GM08714 (cell line): ENCODE measurements around the gene GCK.

ENCODE experiments used
- H3K4me3 ChIP-seq: fragments of 200-500 bp; sonication (Bioruptor generic); 2 replicates; pipeline ENCODE4 v1.5.1; 2014; ENCODE audit warnings: mild to moderate bottlenecking, low read length, inconsistent platforms
- ZNF274 ChIP-seq: IDR thresholded peaks from 2 replicates; pipeline ENCODE4 v1.6.1; 2012; ENCODE audit warnings: mild to moderate bottlenecking, low read depth, low read length

GCK gene

GRCh38 chr7:44124822-44125202 is 64.4 kb downstream of the GCK start:
- no peak overlapping the region for H3K4me3 ChIP-seq
- no peak for TF ChIP-seq ZNF274

- H3K4me3 ChIP-seq: peak within 1 kb of the TSS; percentile 98
- TF ChIP-seq ZNF274: no peak
These were observed 65.8 kb downstream of the GCK start, which contains the start of gene POLD2 for GRCh38 chr7:44123190-44124003. Gene POLD2 (minus strand): TSS chr7:44123548. CDS start chr7:44122053, 1,495 bp downstream.

GRCh38 chr7:44122529-44122928 is 66.7 kb downstream of the GCK start:
- peak overlapping the region; percentile 98 for H3K4me3 ChIP-seq
- TF ChIP-seq ZNF274: no peak

- H3K4me3 ChIP-seq: peak overlapping the region; percentile 98; the same call in 1 of the 2 replicates
These were observed 67.3 kb downstream of the GCK start for GRCh38 chr7:44121761-44122420.

GRCh38 chr7:44120395-44120794 is 68.8 kb downstream of the GCK start:
- TF ChIP-seq ZNF274: no peak

More at GRCh38 chr7:44121761-44122420, 67.3 kb downstream of the GCK start:
- TF ChIP-seq ZNF274: no peak

GRCh38 chr7:44119829-44120380 is 69.3 kb downstream of the GCK start:
- no peak for TF ChIP-seq ZNF274

More at GRCh38 chr7:44120395-44120794, 68.8 kb downstream of the GCK start:
- H3K4me3 ChIP-seq: no peak overlapping the region

GRCh38 chr7:44117801-44118429 is 71.3 kb downstream of the GCK start:
- no peak for TF ChIP-seq ZNF274
- no peak overlapping the region for H3K4me3 ChIP-seq

More at GRCh38 chr7:44119829-44120380, 69.3 kb downstream of the GCK start:
- H3K4me3 ChIP-seq: no peak overlapping the region

- TF ChIP-seq ZNF274: no peak
These were observed 72.2 kb downstream of the GCK start for GRCh38 chr7:44116789-44117666.

GRCh38 chr7:44116087-44116788 is 73.0 kb downstream of the GCK start:
- no peak for TF ChIP-seq ZNF274
- no peak overlapping the region for H3K4me3 ChIP-seq

More at GRCh38 chr7:44116789-44117666, 72.2 kb downstream of the GCK start:
- H3K4me3 ChIP-seq: no peak overlapping the region

GRCh38 chr7:44114586-44115310 is 74.5 kb downstream of the GCK start:
- TF ChIP-seq ZNF274: no peak
- no peak overlapping the region for H3K4me3 ChIP-seq

GRCh38 chr7:44113764-44114354 is 75.4 kb downstream of the GCK start:
- no peak for TF ChIP-seq ZNF274
- no peak overlapping the region for H3K4me3 ChIP-seq
